Measurements from ENCODE around the gene SOX18.

- TF ChIP-seq POLR2A (IDR thresholded peaks at IDR 0.05; ENCODE audit: extremely low read depth, insufficient read length): no peak
- TF ChIP-seq, protein P1, sequence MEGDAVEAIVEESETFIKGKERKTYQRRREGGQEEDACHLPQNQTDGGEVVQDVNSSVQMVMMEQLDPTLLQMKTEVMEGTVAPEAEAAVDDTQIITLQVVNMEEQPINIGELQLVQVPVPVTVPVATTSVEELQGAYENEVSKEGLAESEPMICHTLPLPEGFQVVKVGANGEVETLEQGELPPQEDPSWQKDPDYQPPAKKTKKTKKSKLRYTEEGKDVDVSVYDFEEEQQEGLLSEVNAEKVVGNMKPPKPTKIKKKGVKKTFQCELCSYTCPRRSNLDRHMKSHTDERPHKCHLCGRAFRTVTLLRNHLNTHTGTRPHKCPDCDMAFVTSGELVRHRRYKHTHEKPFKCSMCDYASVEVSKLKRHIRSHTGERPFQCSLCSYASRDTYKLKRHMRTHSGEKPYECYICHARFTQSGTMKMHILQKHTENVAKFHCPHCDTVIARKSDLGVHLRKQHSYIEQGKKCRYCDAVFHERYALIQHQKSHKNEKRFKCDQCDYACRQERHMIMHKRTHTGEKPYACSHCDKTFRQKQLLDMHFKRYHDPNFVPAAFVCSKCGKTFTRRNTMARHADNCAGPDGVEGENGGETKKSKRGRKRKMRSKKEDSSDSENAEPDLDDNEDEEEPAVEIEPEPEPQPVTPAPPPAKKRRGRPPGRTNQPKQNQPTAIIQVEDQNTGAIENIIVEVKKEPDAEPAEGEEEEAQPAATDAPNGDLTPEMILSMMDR (IDR thresholded peaks at IDR 0.05; ENCODE audit: low read depth, low read length): no peak
- TF ChIP-seq MAX (IDR thresholded peaks at IDR 0.05; ENCODE audit: low read depth, low read length): no peak
Measured at GRCh38 chr20:64081624-64081964, 32.2 kb upstream of the SOX18 start.
